ENCODE measurements around the gene RSRC1. TPM values are rescaled to one million over a fixed set of nuclear protein-coding genes. Genes with fewer than 3 reads are reported as not detected.

RSRC1 gene
- total and polyA plus RNA-seq, 2 of the 8 experiments (the other 6 are each of a cell fraction or from before 2014, with no cell fraction given): 2.0 to 27.9 TPM

GRCh38 chr3:158085931-158086330, 24.0 kb upstream of the RSRC1 start:
- H3K27me3 ChIP-seq (replicated peaks in 1 of 4; ENCODE audit: control insufficient read depth in 3 of 4, extremely low read depth in 1 of 4, insufficient read depth in 3 of 4, low read length in 3 of 4): no peaks in the 10 kb centered on the region
- FAIRE-seq (no peak), DNase-seq (ENCODE audit: low read depth in 1 of 2, low spot score in 2 of 2) (no peak)
- no peak overlapping the region for H2BK120ac ChIP-seq (replicated peaks; ENCODE audit: low read depth, low read length)
- H3K4me3 ChIP-seq (ENCODE audit: extremely low read depth in 1 of 4, insufficient read depth in 2 of 4, low read depth in 3 of 4, low read length in 4 of 4): no peak overlapping the region
- no peak overlapping the region for H3K4me2 ChIP-seq (ENCODE audit: insufficient read depth in 1 of 2, low read depth in 2 of 2, low read length in 2 of 2)
- H3K79me1 ChIP-seq (ENCODE audit: low read depth, low read length): no peaks in the 10 kb centered on the region
- no peak overlapping the region for H4K5ac ChIP-seq (ENCODE audit: insufficient read length, low read depth, low read length)
- no peak overlapping the region for H3K14ac ChIP-seq (ENCODE audit: insufficient read length)
- H2AK5ac ChIP-seq (ENCODE audit: low read depth, low read length): no peak overlapping the region
- no peak for TF ChIP-seq CEBPB (IDR thresholded peaks at IDR 0.05; ENCODE audit: low read depth, low read length)
- TF ChIP-seq SIX5 (IDR thresholded peaks at IDR 0.05; ENCODE audit: low read depth, low read length): no peak
- H3K27ac ChIP-seq (ENCODE audit: low read depth, low read length): no peak overlapping the region
- H2BK20ac ChIP-seq (ENCODE audit: low read length): no peak overlapping the region
- no peaks in the 10 kb centered on the region for H3K4me1 ChIP-seq (replicated peaks in 1 of 4; ENCODE audit: control insufficient read depth in 3 of 4, insufficient read depth in 4 of 4, low read length in 3 of 4)
- no peak overlapping the region for H4K91ac ChIP-seq (replicated peaks; ENCODE audit: insufficient read length, low read length)
- H3K18ac ChIP-seq (ENCODE audit: extremely low read depth, low read length): no peak overlapping the region
- no peak overlapping the region for H2AFZ ChIP-seq (ENCODE audit: low read length)
- no peaks in the 10 kb centered on the region for H4K20me1 ChIP-seq (replicated peaks in 1 of 2; ENCODE audit: control insufficient read depth in 1 of 2, insufficient read depth in 2 of 2, low read length in 2 of 2)
- no peak overlapping the region for H3K4ac ChIP-seq (replicated peaks; ENCODE audit: insufficient read length, low read depth, low read length)
- no peaks in the 10 kb centered on the region for H3K36me3 ChIP-seq (ENCODE audit: control insufficient read depth in 2 of 4, insufficient read depth in 4 of 4, low read length in 3 of 4)
- H3K9ac ChIP-seq (replicated peaks in 1 of 4; ENCODE audit: extremely low read depth in 1 of 4, low read depth in 3 of 4, low read length in 3 of 4): no peak overlapping the region
- H3K23me2 ChIP-seq (ENCODE audit: low read depth, low read length): no peaks in the 10 kb centered on the region
- no peak overlapping the region for H2BK5ac ChIP-seq (ENCODE audit: low read depth, low read length)
- 83% methylated on average over 1 of the region's 1 CpG; no CpG with 5 or more reads in 1 of the 2 experiments for WGBS, 2 experiments (ENCODE audit: extremely low coverage in 1 of 2, insufficient coverage in 1 of 2, insufficient read length in 1 of 2, insufficient replicate concordance in 2 of 2, low coverage in 1 of 2, low lambda C conversion rate in 2 of 2, missing lambda C conversion rate in 1 of 2)
- H4K8ac ChIP-seq (ENCODE audit: extremely low read depth, insufficient read depth, low read length): no peak overlapping the region
- no peaks in the 10 kb centered on the region for H3K9me3 ChIP-seq (ENCODE audit: insufficient read depth in 2 of 2, low read depth in 1 of 2, low read length in 1 of 2)
- CTCF ChIA-PET (ENCODE audit: partially characterized antibody): interaction anchor here (0.6 to 1.0 kb wide), 3 partner anchors 105 to 349 kb away, joined by 3 read pairs; no protein-coding TSS in a partner anchor
- no peak overlapping the region for H2BK12ac ChIP-seq (ENCODE audit: low read depth, low read length)
- POLR2A ChIA-PET (ENCODE audit: partially characterized antibody): no interaction called here
- H3K79me2 ChIP-seq (ENCODE audit: control insufficient read depth in 1 of 2, insufficient read depth in 2 of 2, low read length in 2 of 2): no peaks in the 10 kb centered on the region
- H3K23ac ChIP-seq (ENCODE audit: insufficient read length): no peak overlapping the region
- H3K56ac ChIP-seq (replicated peaks; ENCODE audit: insufficient read length, low read depth, low read length): no peak overlapping the region
- H2BK15ac ChIP-seq (ENCODE audit: low read length): no peak overlapping the region

Data from H1 (cell line).